GM19023 (cell line): ENCODE measurements around the gene PRSS57.
A peak's percentile ranks its signal among the peaks of the same experiment; 100 is the strongest.
"Not testable (repeated sequence)": the region's sequence is repeated elsewhere in the genome, so short reads cannot be mapped to it uniquely, and the experiment has no call there.

Experiments
- ATAC-seq: cut with Tn5 transposase; IDR thresholded peaks from one replicate; pipeline ENCODE4 v1.9.1; 2021; ENCODE audit warnings: mild to moderate bottlenecking, moderate library complexity; ENCODE audit not compliant: unreplicated experiment

PRSS57 gene

DNA sequence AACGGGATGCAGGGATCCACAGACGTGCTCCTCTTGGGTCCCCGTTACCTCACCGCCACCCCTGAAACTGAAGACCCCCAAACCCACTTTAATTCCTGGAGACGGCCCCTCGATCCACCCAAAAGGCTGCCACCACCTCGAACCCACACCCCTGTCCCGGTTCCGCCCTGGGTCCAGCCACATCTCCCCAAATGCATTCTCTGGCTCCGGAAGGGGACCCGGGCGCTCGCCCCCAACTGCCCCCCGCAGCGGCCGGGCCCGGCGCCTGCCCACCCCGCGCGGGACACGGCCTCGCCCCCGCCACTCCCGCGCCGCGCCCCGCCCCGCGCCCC, 19.3 kb downstream of the PRSS57 start:
- ATAC-seq = no peak

DNA sequence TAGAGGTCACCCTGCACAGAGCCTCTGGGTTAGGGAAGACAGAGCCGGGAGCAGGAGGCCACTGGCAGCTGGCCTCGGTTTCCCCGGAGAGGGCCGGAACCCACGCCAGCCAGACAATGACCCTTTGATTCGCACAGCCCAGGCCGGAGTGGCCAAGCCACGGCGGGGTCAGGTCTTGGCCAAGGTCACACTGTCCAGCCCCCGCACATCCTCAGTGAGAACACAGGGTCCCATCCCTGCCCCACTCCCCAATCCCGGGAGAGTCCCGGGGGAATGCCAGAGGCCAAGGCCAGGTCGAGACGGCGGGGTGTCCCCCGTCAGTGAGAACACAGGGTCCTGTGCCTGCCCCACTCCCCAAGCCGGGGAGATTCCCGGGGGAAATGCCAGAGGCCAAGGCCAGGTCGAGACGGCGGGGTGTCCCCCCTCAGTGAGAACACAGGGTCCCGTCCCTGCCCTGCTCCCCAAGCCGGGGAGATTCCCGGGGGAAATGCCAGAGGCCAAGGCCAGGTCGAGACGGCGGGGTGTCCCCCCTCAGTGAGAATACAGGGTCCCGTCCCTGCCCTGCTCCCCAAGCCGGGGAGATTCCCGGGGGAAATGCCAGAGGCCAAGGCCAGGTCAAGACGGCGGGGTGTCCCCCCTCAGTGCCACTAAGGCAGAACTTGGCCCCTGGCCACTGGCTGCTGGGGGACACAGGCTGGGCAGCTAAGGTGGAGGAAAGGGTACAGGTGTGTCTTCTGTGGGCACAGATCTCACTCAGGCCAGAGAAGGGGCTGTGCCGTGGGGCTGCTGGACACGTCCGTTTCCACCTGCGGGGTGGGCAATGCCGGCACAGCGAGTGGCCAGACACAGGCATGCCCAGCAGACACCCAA, 20.7 kb downstream of the PRSS57 start:
- no peak for ATAC-seq

DNA sequence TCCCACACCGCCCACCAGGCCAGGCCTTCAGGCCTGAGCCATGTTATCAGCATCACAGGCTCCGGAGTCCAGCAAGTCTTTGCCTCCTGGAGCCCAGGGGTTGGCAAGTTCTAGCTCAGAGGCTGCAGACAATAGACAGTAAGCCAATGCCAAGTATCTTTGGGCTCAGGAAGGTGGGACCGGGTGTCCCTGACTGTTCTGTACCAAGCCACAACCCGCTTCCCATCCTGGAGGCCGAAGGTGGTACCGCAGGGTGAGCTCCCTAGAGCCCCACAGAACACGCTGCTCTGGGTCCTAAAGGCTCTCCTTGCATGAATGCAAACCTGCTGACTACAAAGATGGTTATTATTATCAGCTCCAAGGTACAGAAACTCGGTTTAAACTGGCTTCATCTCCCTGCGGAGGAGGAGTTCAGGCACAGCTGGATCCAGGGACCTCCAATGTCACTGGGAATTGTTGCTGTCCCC, 24.6 kb downstream of the PRSS57 start:
- no peak for ATAC-seq

DNA sequence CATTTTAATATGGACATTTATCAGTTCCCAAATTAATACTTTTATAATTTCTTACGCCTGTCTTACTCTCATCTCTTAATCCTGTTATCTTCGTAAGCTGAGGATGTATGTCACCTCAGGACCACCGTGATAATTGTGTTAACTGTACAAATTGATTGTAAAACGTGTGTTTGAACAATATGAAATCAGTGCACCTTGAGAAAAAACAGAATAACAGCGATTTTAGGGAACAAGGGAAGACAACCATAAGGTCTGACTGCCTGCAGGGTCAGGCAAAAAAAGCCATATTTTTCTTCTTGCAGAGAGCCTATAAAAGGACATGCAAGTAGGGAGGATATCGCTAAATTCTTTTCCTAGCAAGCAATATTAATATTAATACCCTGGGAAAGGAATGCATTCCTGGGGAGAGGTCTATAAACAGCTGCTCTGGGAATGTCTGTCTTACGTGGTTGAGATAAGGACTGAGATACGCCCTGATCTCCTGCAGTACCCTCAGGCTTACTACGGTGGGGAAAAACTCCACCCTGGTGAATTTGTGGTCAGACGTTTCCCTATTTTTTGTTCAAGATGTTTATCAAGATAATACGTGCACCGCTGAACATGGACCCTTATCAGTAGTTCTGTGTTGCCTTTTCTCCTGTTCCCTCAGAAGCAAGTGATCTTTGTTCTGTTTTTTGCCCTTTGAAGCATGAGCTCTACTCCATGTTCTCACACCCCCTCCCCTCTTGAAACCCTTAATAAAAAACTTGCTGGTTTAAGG, 26.4 kb downstream of the PRSS57 start:
- ATAC-seq = not testable (repeated sequence)

DNA sequence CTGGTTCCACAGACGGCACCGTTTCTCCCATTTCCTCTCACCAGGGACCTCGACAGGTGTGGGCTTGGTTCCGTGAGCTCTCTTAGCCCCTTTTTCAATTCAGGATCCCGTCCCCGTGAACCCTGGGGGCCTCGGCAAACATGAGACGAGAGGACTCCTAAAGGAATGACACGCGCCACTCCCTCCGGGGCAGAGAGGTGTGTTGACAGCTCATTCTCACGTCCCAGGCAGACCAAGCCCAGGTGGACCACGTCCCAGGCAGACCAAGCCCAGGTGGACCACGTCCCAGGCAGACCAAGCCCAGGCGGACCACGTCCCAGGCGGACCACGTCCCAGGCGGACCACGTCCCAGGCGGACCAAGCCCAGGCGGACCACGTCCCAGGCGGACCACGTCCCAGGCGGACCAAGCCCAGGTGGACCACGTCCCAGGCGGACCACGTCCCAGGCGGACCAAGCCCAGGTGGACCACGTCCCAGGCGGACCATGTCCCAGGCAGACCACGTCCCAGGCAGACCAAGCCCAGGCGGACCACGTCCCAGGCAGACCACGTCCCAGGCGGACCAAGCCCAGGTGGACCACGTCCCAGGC, 28.2 kb downstream of the PRSS57 start:
- ATAC-seq = not testable (repeated sequence)

DNA sequence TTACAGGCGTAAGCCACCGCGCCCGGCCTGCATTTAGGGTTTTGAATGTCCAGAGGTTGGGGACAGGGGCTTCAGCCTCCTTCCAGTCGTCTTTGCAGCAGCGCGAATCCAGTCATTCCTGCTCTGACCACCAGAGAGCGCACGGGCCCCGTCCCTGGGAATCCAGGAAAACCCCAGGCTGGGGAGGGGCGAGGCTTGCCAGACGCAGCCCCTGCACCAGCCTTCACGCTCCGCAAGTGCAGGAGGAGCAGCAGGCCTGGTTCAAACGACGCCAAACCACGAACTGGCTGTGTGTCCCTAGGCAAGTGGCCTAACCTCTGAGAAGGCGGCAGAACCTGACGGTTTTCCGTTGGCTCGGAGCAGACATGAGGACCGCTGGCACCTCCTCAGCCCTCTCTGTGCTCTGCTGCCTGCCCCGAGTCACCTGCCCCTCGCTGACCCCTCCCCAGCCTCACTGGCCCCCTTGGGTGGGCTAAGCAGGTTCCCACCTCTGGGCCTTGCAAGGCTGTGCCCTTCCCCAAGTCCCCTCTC, 30.3 kb downstream of the PRSS57 start:
- no peak for ATAC-seq

DNA sequence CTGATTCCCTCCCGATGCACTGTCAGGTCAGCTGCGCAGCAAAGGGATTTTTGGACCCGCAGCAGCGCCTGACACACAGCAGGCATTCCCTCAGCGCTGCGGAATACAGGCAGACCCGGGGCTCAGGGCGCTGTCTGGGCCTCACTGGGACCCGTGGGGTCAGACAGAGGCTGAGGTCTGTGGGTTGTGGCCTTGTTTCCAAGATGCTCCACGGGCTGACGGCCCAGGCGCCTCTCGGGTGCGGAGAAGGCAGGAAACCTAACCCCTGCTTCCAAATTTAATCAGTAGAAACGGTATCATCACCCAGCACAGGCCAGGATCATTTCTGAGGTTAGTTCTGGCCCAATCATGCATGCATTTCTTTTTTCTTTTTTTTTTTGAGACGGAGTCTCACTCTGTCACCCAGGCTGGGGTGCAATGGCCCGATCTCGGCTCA, 31.6 kb downstream of the PRSS57 start:
- no peak for ATAC-seq

DNA sequence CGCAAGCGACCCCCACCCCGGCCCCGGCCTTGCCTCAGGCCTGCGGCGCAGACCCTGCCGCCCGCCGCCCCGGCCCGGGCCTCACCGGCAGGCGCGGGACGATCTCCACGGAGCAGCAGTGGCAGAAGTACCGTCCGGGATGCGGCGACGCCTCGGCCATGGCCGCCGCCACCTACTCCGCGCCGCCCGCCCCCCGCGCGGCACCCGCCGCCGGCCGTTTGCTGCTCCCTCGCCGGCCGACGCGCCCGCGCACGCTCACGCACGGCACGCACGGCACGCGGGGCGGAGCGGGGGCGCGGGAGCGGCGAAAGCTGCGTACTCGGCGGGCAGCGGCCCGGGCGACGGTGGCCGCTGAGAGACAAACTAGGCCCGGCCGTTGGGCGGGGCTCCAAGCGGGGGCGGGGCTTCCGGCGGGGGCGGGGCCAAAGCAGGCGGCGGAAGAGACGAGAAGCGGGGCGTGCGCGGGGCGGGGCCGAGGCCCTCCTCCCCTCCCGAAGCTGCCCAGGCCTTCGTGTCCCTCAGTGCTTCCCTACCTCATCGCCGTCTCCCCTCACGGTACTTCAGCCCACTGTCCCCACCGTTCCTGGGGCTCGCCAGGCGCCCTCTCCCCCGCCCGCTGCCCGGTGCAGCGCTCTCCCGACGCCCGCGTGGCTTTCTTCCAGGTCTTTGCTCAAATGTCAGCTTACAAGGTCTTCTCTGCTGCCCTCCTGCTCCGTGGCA, 32.1 kb downstream of the PRSS57 start, which contains the start of gene RNF126:
Gene RNF126 (minus strand): TSS at position 253 of the 720 bp plus-strand sequence. CDS start 93 bp downstream, at position 160.
- ATAC-seq = peak; percentile 60

DNA sequence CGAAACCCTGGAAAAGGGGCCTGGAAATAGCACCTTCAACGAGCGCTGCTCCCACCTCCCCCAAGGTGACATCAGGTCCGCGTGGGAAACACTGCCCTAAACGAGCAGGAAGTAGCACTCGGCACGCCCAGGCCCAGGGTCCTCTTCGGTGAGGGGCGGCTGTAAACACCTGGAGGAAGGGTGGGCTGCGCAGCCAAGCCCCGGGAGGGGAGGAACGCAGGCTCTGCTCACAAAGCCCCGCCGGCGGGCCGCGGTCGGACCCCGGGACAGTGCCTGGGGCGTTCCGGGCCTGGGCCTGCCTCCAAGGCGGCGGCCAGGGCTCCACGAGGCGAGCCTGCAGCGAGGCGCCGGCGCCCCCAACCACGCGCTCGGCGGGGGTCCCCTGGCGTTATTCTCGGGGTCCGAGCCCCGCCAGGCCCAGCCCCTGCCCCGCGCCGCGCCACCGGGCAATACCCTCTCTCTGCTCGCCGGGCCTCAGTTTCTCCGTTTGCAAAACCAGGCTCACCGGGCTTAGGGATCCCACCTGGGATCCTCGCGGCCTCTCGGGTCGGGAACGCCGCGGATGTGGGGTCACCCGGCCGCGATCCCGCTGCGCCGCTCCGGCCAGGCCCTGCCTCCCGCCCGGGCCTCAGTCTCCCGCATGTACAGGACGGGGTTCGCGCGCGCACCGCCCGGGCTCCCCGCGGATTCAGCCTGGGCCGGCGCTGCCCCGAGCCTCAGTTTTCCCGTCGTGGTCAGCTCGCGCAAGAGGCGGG, 32.9 kb downstream of the PRSS57 start:
- ATAC-seq = peak; percentile 6

DNA sequence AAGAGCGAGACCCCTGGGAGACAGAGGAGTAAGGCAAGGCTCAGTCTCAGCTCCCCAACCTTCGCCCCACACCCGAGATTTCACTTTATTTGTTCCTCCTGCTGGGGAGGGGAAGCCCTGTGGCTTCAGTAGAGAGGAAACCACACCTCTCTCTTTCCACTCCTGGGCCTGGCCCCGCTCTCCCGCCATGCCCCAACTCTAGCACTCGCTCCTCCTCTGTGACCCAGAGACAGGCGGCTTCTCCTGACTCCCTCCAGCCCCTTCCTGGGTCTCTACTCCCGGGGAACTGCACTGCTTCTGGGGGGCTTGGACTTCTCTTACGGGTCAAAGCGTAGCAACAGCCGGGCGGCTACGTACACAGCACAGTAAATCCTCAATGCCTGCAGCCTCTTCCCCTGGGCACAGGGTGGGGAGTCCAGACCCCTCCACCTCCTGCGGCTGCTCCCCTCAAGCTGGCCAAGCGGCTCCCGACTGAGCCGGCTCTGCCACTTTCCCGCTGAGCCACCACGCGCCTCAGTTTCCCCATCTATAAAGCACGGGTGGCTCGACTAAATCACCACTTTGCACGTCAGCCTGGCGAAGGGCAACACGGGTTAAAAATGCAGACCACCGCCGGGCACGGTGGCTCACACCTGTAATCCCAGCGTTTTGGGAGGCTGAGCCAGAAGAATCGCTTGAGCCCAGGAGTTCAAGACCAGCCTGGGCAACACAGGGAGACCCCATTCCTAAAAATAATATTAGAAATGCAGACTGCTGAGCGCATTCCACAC, 33.6 kb downstream of the PRSS57 start:
- no peak for ATAC-seq

DNA sequence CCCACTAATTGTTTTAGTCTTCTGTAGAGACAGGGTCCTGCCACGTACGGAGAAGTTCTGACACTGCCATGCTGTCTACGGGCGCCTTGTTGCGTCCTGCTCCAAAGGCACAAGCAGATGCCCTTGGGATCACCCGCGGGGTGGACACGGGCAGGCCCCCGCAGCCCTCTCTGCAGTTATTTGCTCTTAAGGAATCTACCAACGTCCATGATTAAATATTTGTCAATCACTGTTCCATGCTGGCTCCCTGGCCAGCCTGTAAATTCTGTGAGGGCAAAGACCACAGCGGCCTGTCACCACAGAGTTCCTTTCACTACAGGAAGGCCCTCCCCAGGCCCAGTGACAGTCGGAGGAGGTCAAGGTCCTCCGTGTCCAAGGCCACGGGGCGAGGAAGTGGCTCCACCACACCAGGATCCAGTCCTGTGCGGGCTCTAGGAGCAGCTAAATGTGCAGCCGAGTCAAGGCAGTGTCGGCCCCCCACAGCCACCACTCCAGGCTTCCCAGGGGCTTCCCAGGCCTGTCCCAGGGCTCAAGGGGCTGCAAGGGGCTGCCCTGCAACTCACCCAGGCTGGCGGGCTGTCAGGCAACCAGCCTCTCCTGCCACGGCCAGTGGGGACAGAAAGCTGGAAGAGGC, 34.3 kb downstream of the PRSS57 start:
- ATAC-seq = no peak

DNA sequence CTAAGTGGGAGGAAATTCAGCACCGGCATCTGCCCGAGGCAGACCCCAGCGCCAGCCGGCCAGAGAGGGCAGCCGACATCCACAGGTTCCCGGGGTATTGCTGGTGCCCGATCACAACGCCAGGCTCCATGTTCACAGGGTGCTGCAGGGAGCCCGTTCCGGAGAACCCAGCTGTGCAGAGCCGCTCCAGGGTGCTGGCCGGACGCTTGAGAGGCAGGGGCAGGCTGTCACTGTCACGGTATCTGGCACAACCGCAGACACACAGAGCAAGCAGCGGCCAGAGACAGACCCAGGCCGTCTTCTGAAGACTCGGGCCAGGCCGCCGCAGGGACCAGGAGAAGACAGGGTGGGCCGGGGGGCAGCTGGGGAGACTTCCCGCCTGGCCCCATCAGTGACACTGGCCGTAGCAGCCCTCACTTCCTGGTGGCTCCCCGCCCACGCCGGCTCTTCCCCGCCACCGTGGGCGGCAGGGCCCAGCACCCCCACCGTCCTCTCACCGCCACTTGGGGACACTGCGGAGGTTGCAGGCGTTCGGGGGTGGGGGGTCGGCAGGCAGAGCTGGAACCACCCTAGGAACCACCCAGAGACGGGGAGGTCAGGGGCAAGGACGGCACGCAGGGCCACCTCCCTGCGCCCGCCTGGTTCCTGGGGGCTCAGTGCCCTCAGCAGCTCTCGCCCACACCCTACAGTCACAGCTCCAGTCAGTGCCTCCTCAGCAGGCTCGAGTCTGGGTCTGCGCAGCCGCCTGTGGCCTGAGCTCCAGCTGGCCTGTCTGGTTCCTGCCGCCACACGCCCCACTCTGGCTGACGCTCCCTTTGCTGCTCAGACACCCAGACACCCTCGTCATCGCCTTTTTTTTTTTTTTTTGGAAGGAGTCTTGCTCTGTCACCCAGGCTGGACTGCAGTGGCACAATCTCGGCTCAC, 36.1 kb downstream of the PRSS57 start:
- no peak for ATAC-seq

DNA sequence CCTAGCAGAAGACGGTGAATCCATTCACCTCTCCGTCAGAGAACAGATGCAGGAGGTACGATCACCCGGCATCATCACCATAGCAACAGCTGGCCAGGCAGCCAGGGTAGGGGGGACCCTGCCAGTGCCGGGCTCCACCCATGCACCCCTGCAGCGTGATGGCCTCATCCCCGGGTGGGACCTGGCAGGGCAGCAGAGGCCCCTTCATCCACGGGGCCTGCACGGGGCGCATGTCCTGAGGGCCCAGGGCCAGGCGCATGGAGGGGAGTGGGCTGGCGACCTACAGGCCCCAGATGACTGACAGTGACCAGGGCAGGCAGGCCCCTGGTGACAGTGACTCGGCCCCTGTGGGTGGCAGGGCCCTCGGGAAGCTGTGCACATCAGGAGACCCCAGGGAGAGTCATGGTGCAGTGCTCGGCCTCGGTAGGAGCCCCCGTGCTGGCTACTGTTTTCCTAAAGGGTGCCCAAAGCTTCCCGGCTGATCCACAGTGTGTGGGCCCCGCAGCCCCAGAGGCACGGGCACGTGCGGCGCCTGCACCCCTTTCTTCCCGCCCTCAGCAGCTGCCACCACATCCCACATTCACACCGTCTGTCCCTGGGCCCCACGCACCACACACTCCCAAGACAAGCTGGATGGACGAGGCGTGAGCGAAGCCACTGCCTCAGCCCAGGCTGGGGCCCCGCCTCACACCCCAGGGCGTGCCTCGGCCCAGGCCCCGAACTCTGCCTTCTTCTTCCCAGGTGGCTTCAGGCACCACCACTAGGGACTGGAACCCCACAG, 37.0 kb downstream of the PRSS57 start:
- ATAC-seq = no peak

DNA sequence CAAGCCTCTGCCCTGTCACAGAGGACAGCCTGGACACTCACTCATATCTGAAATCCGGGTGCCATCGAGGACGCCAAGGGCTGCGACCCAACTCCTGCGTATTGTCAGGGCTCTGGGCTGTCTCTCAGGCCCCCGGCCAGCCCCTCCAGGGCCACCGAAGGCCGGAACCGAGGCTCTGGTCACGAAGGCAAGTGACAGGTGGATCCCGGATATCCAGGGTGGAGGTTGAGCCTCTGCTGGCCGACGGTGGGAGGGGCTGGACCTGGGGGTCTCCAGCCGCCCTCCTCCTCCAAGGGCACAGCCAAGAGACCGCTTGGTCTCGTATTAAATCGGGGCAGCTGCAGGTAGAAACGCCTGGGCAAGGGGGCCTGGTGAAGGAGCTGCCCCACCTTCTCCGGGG, 37.6 kb downstream of the PRSS57 start:
- no peak for ATAC-seq

DNA sequence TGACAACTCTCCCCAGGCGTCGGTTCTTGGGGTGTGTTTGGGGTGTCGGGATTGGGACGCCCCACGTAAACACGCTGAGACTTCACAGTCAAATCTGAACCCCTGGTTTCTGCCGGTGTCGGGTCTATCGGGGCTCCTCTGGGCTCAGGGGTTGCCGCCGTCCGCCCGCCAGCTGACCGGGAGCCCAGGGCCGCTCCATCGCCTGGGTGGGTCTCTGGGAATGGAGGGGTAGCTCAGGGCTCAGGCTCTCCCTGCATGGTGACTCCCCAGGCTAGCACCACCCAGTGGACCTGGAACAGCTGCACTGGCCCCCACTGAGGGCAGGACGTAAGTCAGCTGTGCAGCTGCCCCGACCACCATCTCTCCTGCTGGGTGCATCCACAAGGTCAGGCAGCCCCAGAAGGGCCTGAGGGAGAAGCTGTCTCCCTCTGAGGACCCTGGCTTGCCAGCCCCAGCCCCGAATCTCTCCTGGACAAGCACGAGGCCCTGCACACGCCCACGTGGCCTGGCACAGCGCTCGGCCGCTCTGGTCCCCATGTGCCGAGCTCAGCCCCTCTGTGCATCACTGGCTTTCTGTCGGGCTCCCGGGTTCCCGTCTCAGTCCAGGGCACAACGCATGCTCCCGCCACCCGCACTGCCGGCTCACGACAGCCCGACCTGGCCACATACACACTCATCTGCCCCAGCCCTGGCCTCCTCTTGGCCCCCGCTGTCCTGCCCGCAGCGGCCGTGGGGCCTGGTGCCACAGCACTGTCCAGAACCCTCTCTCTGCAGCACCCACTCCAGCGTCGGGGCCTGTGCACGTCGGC, 38.3 kb downstream of the PRSS57 start:
- no peak for ATAC-seq

DNA sequence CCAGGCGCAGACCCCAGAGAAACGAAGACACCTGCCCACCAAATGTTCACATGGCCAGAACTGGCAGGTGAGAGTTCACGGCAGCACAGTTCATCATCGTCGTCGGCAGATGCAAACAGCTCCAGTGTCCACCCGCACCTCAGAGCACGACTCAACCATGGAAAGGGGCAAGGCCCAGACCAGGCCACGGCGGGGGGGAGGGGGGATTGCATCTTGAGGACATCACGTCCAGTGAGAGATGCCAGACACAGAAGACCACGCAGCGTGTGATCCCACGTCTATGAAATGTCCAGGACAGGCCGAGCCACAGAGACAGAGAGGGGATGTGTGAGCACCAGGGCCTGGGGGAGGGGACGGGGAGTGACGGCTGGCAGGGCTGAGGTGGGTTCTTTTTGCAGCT, 39.6 kb downstream of the PRSS57 start:
- ATAC-seq = no peak
